ENCODE measurements around the gene STXBP1.

Gene STXBP1

GRCh38 chr9:127692071-127692470, 80.0 kb downstream of the STXBP1 start:
- no peak for DNase-seq (ENCODE audit: low read depth, low spot score)

- DNase-seq (ENCODE audit: low read depth, low spot score), result no peak
Observed at GRCh38 chr9:127693143-127693542, 81.1 kb downstream of the STXBP1 start.

- no peak for DNase-seq (ENCODE audit: low read depth, low spot score)
Observed at GRCh38 chr9:127693697-127694096, 81.6 kb downstream of the STXBP1 start.

- no peak for DNase-seq (ENCODE audit: low read depth, low spot score)
Observed at GRCh38 chr9:127694890-127695720, 83.0 kb downstream of the STXBP1 start.

GRCh38 chr9:127697575-127697974, 85.5 kb downstream of the STXBP1 start:
- DNase-seq (ENCODE audit: low read depth, low spot score), result no peak

GRCh38 chr9:127698386-127698785, 86.3 kb downstream of the STXBP1 start:
- no peak for DNase-seq (ENCODE audit: low read depth, low spot score)

- DNase-seq (ENCODE audit: low read depth, low spot score), result peak; percentile 76
Observed at GRCh38 chr9:127698985-127699670, 87.1 kb downstream of the STXBP1 start.

- no peak for DNase-seq (ENCODE audit: low read depth, low spot score)
Observed at GRCh38 chr9:127700140-127700539, 88.1 kb downstream of the STXBP1 start.

GRCh38 chr9:127700594-127701255, 88.6 kb downstream of the STXBP1 start:
- DNase-seq (ENCODE audit: low read depth, low spot score), result no peak

GRCh38 chr9:127703289-127703946, 91.3 kb downstream of the STXBP1 start:
- no peak for DNase-seq (ENCODE audit: low read depth, low spot score)

GRCh38 chr9:127705577-127706379, 93.7 kb downstream of the STXBP1 start:
- DNase-seq (ENCODE audit: low read depth, low spot score), result no peak

GRCh38 chr9:127706836-127707241, 94.8 kb downstream of the STXBP1 start, which contains the start of gene CFAP157:
TSS of gene CFAP157 (plus strand) at chr9:127706988. CDS start at chr9:127707032, 44 bp downstream.
- no peak for DNase-seq (ENCODE audit: low read depth, low spot score)

GRCh38 chr9:127707766-127708165, 95.7 kb downstream of the STXBP1 start:
- DNase-seq (ENCODE audit: low read depth, low spot score), result no peak

- no peak for DNase-seq (ENCODE audit: low read depth, low spot score)
Observed at GRCh38 chr9:127708952-127709587, 97.0 kb downstream of the STXBP1 start.

GRCh38 chr9:127710204-127710783, 98.2 kb downstream of the STXBP1 start:
- DNase-seq (ENCODE audit: low read depth, low spot score), result no peak

- no peak for DNase-seq (ENCODE audit: low read depth, low spot score)
Observed at GRCh38 chr9:127711226-127711701, 99.2 kb downstream of the STXBP1 start.

GRCh38 chr9:127711831-127712274, 99.8 kb downstream of the STXBP1 start:
- DNase-seq (ENCODE audit: low read depth, low spot score), result no peak

- no peak for DNase-seq (ENCODE audit: low read depth, low spot score)
Observed at GRCh38 chr9:127712371-127712770, 100.3 kb downstream of the STXBP1 start.

GRCh38 chr9:127712867-127713266, 100.8 kb downstream of the STXBP1 start:
- DNase-seq (ENCODE audit: low read depth, low spot score), result no peak

All from activated naive CD8-positive, alpha-beta T cell treated with anti-CD3 and anti-CD28 coated beads, Interleukin-2, amount 50 U/mL, for 16 hours (primary cell).